Chondrocyte (in vitro differentiated cells): ENCODE data around the gene SIGMAR1. TPM values are rescaled to one million over a fixed set of nuclear protein-coding genes. Genes with fewer than 3 reads are reported as not detected.
A peak's percentile ranks its signal among the peaks of the same experiment; 100 is the strongest.

Source experiments
- DNase-seq: peaks from one replicate; pipeline ENCODE4 v3.0.0; 2021; ENCODE audit warnings: mixed read lengths, low spot score
- H3K27ac Mint-ChIP-seq: one replicate; pipeline ENCODE4 v1.8.0; 2021; ENCODE audit warnings: mild to moderate bottlenecking, moderate library complexity, mixed read lengths; ENCODE audit not compliant: unreplicated experiment
- H3K27me3 Mint-ChIP-seq: 2 replicates; pipeline ENCODE4 v1.8.0; 2021; ENCODE audit warnings: low read depth, mixed read lengths
- H3K36me3 Mint-ChIP-seq: 2 replicates; pipeline ENCODE4 v1.8.0; 2021; ENCODE audit warnings: low read depth, mixed read lengths
- H3K4me1 Mint-ChIP-seq: 2 replicates; pipeline ENCODE4 v1.8.0; 2021; ENCODE audit warnings: low read depth, mild to moderate bottlenecking, mixed read lengths
- H3K4me3 Mint-ChIP-seq: one replicate; pipeline ENCODE4 v1.8.0; 2021; ENCODE audit warnings: mild to moderate bottlenecking, moderate library complexity, mixed read lengths; ENCODE audit not compliant: unreplicated experiment
- H3K9me3 Mint-ChIP-seq: 2 replicates; pipeline ENCODE4 v1.8.0; 2021; ENCODE audit warnings: low read depth, mixed read lengths
- CTCF ChIP-seq: fragments of 200-600 bp; sonication (generic); IDR thresholded peaks from 2 replicates; pipeline ENCODE4 v1.5.0; 2021; ENCODE audit warnings: antibody characterized with exemption, mild to moderate bottlenecking, moderate library complexity
- long read RNA-seq: library from polyadenylated mRNA; stranded (forward); transcript quantifications from one replicate; pipeline ENCODE4 v2.0.0, GENCODE V29; 2021
- total RNA-seq: library from RNA; stranded (reverse); gene quantifications from 3 replicates; pipeline ENCODE4 v1.2.1, GENCODE V29; 2021

Gene SIGMAR1
- 71.6 to 84.9 TPM (median 76.7 TPM) in 3 replicates for total RNA-seq
- long read RNA-seq, transcript SIGMAR1-201 (4 exons, 1,656 nt) = major isoform, 62 of 96 reads
- long read RNA-seq, partial matches to known transcripts = 0 of 96 reads
- long read RNA-seq, other reads (novel, unspliced or antisense) = 29 of 96 reads

GRCh38 chr9:34637356-34638137, at the start of gene SIGMAR1:
Gene SIGMAR1, minus strand, starts transcription at chr9:34637787. Its CDS starts 90 bp downstream, at chr9:34637697.
- no peaks in the 10 kb centered on the region for H3K27me3 Mint-ChIP-seq
- no peaks in the 10 kb centered on the region for H3K9me3 Mint-ChIP-seq
- peak within 1 kb of the TSS; percentile 88 for H3K4me3 Mint-ChIP-seq
- TF ChIP-seq CTCF = no peak
- H3K36me3 Mint-ChIP-seq = peaks cover 2% of the 10 kb centered on the region
- DNase-seq = no peak
- H3K27ac Mint-ChIP-seq = peak within 1 kb of the TSS; percentile 80
- peaks cover 36% of the 10 kb centered on the region for H3K4me1 Mint-ChIP-seq

- Mint-ChIP-seq H3K27ac (no peak overlapping the region), H3K9me3 (no peaks in the 10 kb centered on the region), H3K4me3 (no peak overlapping the region), H3K36me3 (peaks cover 4% of the 10 kb centered on the region), H3K27me3 (no peaks in the 10 kb centered on the region), H3K4me1 (no peaks in the 10 kb centered on the region)
- DNase-seq = peak; percentile 2
- no peak for TF ChIP-seq CTCF
Observed at GRCh38 chr9:34686732-34687131, 49.1 kb upstream of the SIGMAR1 start.

GRCh38 chr9:34686231-34686630, 48.6 kb upstream of the SIGMAR1 start:
- no peak overlapping the region for H3K4me3 Mint-ChIP-seq
- no peak overlapping the region for H3K27ac Mint-ChIP-seq
- H3K4me1 Mint-ChIP-seq = no peaks in the 10 kb centered on the region
- TF ChIP-seq CTCF = no peak
- DNase-seq = peak; percentile 15
- no peaks in the 10 kb centered on the region for H3K27me3 Mint-ChIP-seq
- H3K36me3 Mint-ChIP-seq = peaks cover 7% of the 10 kb centered on the region
- H3K9me3 Mint-ChIP-seq = no peaks in the 10 kb centered on the region

GRCh38 chr9:34685591-34685990, 48.0 kb upstream of the SIGMAR1 start:
- peak; percentile 3 for DNase-seq
- no peaks in the 10 kb centered on the region for H3K9me3 Mint-ChIP-seq
- H3K36me3 Mint-ChIP-seq = peaks cover 12% of the 10 kb centered on the region
- H3K4me1 Mint-ChIP-seq = no peaks in the 10 kb centered on the region
- no peak for TF ChIP-seq CTCF
- H3K27me3 Mint-ChIP-seq = no peaks in the 10 kb centered on the region
- no peak overlapping the region for H3K4me3 Mint-ChIP-seq
- no peak overlapping the region for H3K27ac Mint-ChIP-seq

- TF ChIP-seq CTCF = no peak
- H3K27ac Mint-ChIP-seq = no peak overlapping the region
Observed at GRCh38 chr9:34684816-34685215, 47.2 kb upstream of the SIGMAR1 start.

More at GRCh38 chr9:34684816-34685215, 47.2 kb upstream of the SIGMAR1 start:
- Mint-ChIP-seq H3K4me1 (no peaks in the 10 kb centered on the region), H3K36me3 (peaks cover 12% of the 10 kb centered on the region), H3K27me3 (no peaks in the 10 kb centered on the region), H3K4me3 (no peak overlapping the region), H3K9me3 (no peaks in the 10 kb centered on the region)
- DNase-seq = peak; percentile 57
